Tibial nerve (tissue), 4 donors: ENCODE results near the gene ARSJ. TPM values are rescaled to one million over a fixed set of nuclear protein-coding genes. Genes with fewer than 3 reads are reported as not detected.
"Not testable (repeated sequence)": the region's sequence is repeated elsewhere in the genome, so short reads cannot be mapped to it uniquely, and the experiment has no call there.

Experiments used
- DNase-seq, 2 donors: peaks; one replicate each; pipeline ENCODE4 v3.0.0-alpha.2; 2019; ENCODE audit warnings: low spot score in 2 of 2
- H3K27ac ChIP-seq, 4 donors: fragments of 200-600 bp; sonication (generic) in 3 of 4; one replicate each; pipeline ENCODE4 v1.5.1; 2017 to 2019; ENCODE audit warnings: mild to moderate bottlenecking in 1 of 4
- H3K27me3 ChIP-seq, 2 donors: fragments of 200-600 bp; sonication (generic) in 1 of 2; one replicate each; pipeline versions ENCODE4 v1.5.1 to v1.6.0; 2017 to 2019
- H3K36me3 ChIP-seq, 3 donors: fragments of 200-600 bp; sonication (generic); one replicate each; pipeline ENCODE4 v1.5.1; 2018 to 2019
- H3K4me1 ChIP-seq, 4 donors: fragments of 200-600 bp; sonication (generic) in 3 of 4; one replicate each; pipeline ENCODE4 v1.5.1; 2017 to 2019
- H3K4me3 ChIP-seq, 4 donors: fragments of 200-600 bp; sonication (generic) in 3 of 4; one replicate each; pipeline ENCODE4 v1.5.1; 2017 to 2019; ENCODE audit warnings: mild to moderate bottlenecking in 1 of 4, moderate library complexity in 1 of 4
- H3K9me3 ChIP-seq, 4 donors: fragments of 200-600 bp; sonication (generic) in 3 of 4; one replicate each; pipeline ENCODE4 v1.5.1; 2017 to 2019
- CTCF ChIP-seq, 5 experiments: fragments of 200-600 bp in 3 of 5; fragments of 450-650 bp in 2 of 5; sonication (generic) in 3 of 5; IDR thresholded peaks; one replicate each; pipeline ENCODE4 v1.5.1; 2016 to 2019; ENCODE audit warnings: antibody characterized with exemption in 5 of 5, mild to moderate bottlenecking in 3 of 5, moderate library complexity in 2 of 5
- EP300 ChIP-seq, 2 donors: sonication (generic); formaldehyde crosslinking; IDR thresholded peaks; one replicate each; pipeline ENCODE4 v1.6.1; 2017; ENCODE audit warnings: antibody characterized with exemption in 2 of 2, mild to moderate bottlenecking in 1 of 2
- POLR2A ChIP-seq, 2 donors: fragments of 450-650 bp; IDR thresholded peaks; one replicate each; pipeline ENCODE4 v1.6.1; 2017; ENCODE audit warnings: antibody characterized with exemption in 2 of 2, mild to moderate bottlenecking in 2 of 2, moderate library complexity in 2 of 2
- WGBS, 2 donors: methylation state at CpG; one replicate each; pipeline ENCODE4 v1.1.5; 2018; 5-methylcytosine and 5-hydroxymethylcytosine counted together
- total RNA-seq, 4 donors: library from RNA; depleted of rRNA; stranded (reverse); fragments of >200 nt; gene quantifications; one replicate each; pipeline ENCODE4 v1.1.0, GENCODE V29; 2016

Gene ARSJ
- total RNA-seq, 4 donors from 2014 or later, result 1.8 to 5.5 (median 2.1) TPM

DNA sequence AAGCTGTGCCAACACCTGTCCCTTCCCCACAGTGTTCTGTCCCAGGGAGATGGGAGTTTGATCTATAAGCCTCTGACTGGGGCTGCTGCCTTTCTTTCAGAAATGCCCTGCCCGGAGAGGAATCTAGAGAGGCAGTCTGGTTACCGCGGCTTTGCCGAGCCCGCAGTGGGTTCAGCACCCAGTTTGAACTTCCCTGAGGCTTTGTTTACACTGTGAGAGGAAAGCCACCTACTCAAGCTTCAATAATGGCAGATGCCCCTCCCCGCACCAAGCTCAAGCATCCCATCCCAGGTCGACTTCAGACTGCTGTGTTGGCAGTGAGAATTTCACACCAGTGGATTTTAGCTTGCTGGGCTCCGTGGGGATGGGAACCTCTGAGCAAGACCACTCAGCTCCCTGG, 33.3 kb upstream of the ARSJ start:
- no peak for DNase-seq
- no peak overlapping the region for H3K4me3 ChIP-seq
- no peaks in the 10 kb centered on the region for H3K27me3 ChIP-seq
- peaks cover 0 to 13% (median 0%) of the 10 kb centered on the region in 4 donors for H3K9me3 ChIP-seq
- H3K36me3 ChIP-seq, result no peaks in the 10 kb centered on the region
- no peak for TF ChIP-seq EP300 (IDR thresholded peaks at IDR 0.05)
- TF ChIP-seq POLR2A (IDR thresholded peaks at IDR 0.05), result no peak
- no peak for TF ChIP-seq CTCF (IDR thresholded peaks at IDR 0.05)
- WGBS, 2 donors, result 87 to 93% methylated on average over 8 of the region's 8 CpGs
- no peaks in the 10 kb centered on the region for H3K4me1 ChIP-seq
- H3K27ac ChIP-seq, result no peak overlapping the region

DNA sequence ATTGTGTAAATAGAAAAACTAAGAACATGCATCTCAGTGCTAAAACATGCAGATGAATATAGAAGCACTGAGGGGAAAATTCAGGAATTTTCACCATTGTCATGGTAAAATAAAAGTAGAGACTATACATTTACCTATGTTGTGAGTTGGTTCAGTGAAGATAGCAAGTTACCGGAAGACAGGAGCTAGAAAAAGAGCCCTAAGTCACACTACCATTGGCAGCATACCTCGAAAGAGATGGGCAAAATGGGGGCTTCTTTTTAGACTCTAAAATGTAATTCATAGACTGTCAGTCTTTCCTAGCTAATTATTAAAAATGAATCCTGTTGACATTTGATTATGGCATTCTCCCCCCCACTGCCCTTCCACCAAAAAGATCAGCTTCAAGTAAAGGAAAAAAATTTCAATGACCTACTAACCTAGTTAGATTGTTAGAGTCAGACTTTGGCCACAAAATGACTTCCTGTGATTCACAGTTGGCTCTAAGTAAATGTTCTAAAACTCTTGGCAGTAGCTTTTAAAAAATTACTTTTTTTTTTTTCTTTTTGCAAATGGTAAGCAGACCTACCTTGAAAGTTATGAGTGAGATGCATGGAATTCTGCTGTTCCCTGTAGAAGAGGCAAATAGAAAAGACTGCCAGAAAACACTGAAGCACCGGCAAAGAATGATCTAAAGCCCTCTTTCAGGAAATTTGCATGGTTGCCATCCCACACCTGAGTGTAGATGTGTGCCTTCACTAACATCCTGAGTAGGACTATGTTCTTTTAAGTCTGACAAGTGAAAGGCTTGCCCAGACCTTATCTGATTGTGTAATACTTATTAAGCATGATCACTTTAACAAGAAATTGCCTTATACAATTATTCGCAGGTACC, 26.4 kb upstream of the ARSJ start:
- H3K9me3 ChIP-seq, result peaks cover 0 to 5% (median 0%) of the 10 kb centered on the region in 4 donors
- no peaks in the 10 kb centered on the region for H3K27me3 ChIP-seq
- H3K27ac ChIP-seq, result no peak overlapping the region
- peaks cover 0 to 7% (median 0%) of the 10 kb centered on the region in 4 donors for H3K4me1 ChIP-seq
- WGBS, 2 donors, result 75 to 83% methylated on average over 4 of the region's 4 CpGs
- no peak for DNase-seq
- no peak overlapping the region for H3K4me3 ChIP-seq
- no peak for TF ChIP-seq POLR2A (IDR thresholded peaks at IDR 0.05)
- no peak for TF ChIP-seq CTCF (IDR thresholded peaks at IDR 0.05)
- TF ChIP-seq EP300 (IDR thresholded peaks at IDR 0.05), result no peak
- H3K36me3 ChIP-seq, result no peaks in the 10 kb centered on the region

- H3K4me3 ChIP-seq, H3K9me3 ChIP-seq, H3K4me1 ChIP-seq, DNase-seq, H3K27ac ChIP-seq, H3K27me3 ChIP-seq, H3K36me3 ChIP-seq: not testable (repeated sequence)
- 88 to 91% methylated on average over 20 of the region's 20 CpGs for WGBS, 2 donors
Observed at GRCh38 chr4:114004483-114005226, 25.2 kb upstream of the ARSJ start.

- Histone ChIP-seq H3K4me1 (no peaks in the 10 kb centered on the region), H3K36me3 (no peaks in the 10 kb centered on the region), H3K9me3 (no peaks in the 10 kb centered on the region), H3K27me3 (no peaks in the 10 kb centered on the region), H3K27ac (no peak overlapping the region), H3K4me3 (no peak overlapping the region)
- no peak for DNase-seq
- 70 to 77% methylated on average over 1 of the region's 1 CpG for WGBS, 2 donors
- TF ChIP-seq EP300 (IDR thresholded peaks at IDR 0.05), result no peak
- no peak for TF ChIP-seq CTCF (IDR thresholded peaks at IDR 0.05)
- no peak for TF ChIP-seq POLR2A (IDR thresholded peaks at IDR 0.05)
Observed at GRCh38 chr4:113998531-113998930, 19.1 kb upstream of the ARSJ start.

DNA sequence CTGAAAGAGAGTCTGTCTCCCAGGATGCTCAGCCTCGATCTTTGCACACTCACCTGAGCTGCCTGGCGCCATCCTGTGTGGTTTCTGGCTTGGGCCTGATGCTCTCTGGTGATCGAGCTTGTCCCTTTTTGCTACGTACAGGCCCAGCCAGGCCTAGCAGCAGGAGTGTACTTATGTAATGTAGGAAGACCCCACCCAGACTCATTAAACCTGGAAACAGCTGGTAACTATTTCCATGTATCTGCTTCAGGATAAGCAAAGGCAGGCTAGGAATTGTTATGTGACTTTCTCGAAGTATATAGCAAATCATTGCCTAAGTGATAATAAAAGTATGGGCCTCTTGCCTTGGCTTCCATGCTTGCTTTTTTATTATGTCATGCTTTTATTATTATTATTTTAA, 18.6 kb upstream of the ARSJ start:
- WGBS, 2 donors, result 78 to 86% methylated on average over 5 of the region's 5 CpGs
- Histone ChIP-seq H3K27ac (no peak overlapping the region), H3K4me3 (no peak overlapping the region)

More for the DNA sequence above, 18.6 kb upstream of the ARSJ start:
- no peaks in the 10 kb centered on the region for H3K9me3 ChIP-seq
- TF ChIP-seq CTCF (IDR thresholded peaks at IDR 0.05) (no peak), EP300 (IDR thresholded peaks at IDR 0.05) (no peak), POLR2A (IDR thresholded peaks at IDR 0.05) (no peak)
- H3K36me3 ChIP-seq, result no peaks in the 10 kb centered on the region
- no peaks in the 10 kb centered on the region for H3K27me3 ChIP-seq
- no peak for DNase-seq
- H3K4me1 ChIP-seq, result no peaks in the 10 kb centered on the region
